ENCODE measurements around the gene UGT1A5.
"Not testable (repeated sequence)": the region's sequence is repeated elsewhere in the genome, so short reads cannot be mapped to it uniquely, and the experiment has no call there.

Gene UGT1A5

GRCh38 chr2:233747283-233747544 lies 34.5 kb downstream of the UGT1A5 start:
- no peak for DNase-seq (ENCODE audit: low spot score)
- no peak for TF ChIP-seq CTCF (IDR thresholded peaks at IDR 0.05; ENCODE audit: extremely low read depth, missing control alignments)

GRCh38 chr2:233750689-233751088 lies 38.0 kb downstream of the UGT1A5 start:
- DNase-seq (ENCODE audit: low spot score): not testable (repeated sequence)

GRCh38 chr2:233751212-233752009 lies 38.7 kb downstream of the UGT1A5 start:
- not testable (repeated sequence) for DNase-seq (ENCODE audit: low spot score)

GRCh38 chr2:233754872-233755611 lies 42.3 kb downstream of the UGT1A5 start:
- no peak for TF ChIP-seq CTCF (IDR thresholded peaks at IDR 0.05; ENCODE audit: extremely low read depth, missing control alignments)

GRCh38 chr2:233756429-233757081 lies 43.8 kb downstream of the UGT1A5 start:
- no peak for TF ChIP-seq CTCF (IDR thresholded peaks at IDR 0.05; ENCODE audit: extremely low read depth, missing control alignments)
- no peak for DNase-seq (ENCODE audit: low spot score)

More at GRCh38 chr2:233754872-233755611, 42.3 kb downstream of the UGT1A5 start:
- DNase-seq (ENCODE audit: low spot score): no peak

- TF ChIP-seq CTCF (IDR thresholded peaks at IDR 0.05; ENCODE audit: extremely low read depth, missing control alignments): no peak
- DNase-seq (ENCODE audit: low spot score): no peak
Measured at GRCh38 chr2:233758141-233758540, 45.4 kb downstream of the UGT1A5 start.

- no peak for TF ChIP-seq CTCF (IDR thresholded peaks at IDR 0.05; ENCODE audit: extremely low read depth, missing control alignments)
- no peak for DNase-seq (ENCODE audit: low spot score)
Measured at GRCh38 chr2:233758849-233759248, 46.1 kb downstream of the UGT1A5 start.

- DNase-seq (ENCODE audit: low spot score): no peak
- no peak for TF ChIP-seq CTCF (IDR thresholded peaks at IDR 0.05; ENCODE audit: extremely low read depth, missing control alignments)
Measured at GRCh38 chr2:233760043-233760442, 47.3 kb downstream of the UGT1A5 start, which contains the start of gene UGT1A1. TSS of gene UGT1A1 (plus strand) at chr2:233760270. CDS start at chr2:233760288, 18 bp downstream.

Measured in GM20000 (cell line).